DOHH2 (cell line): ENCODE results near the gene USP31.

Source experiments
- H3F3A ChIP-seq: fragments of 200-600 bp; sonication (generic), shearing (Covaris generic); 2 replicates; pipeline ENCODE4 v1.6.0; 2016; ENCODE audit warnings: antibody characterized with exemption, mild to moderate bottlenecking; ENCODE audit not compliant: control insufficient read depth, insufficient read depth
- H3K27ac ChIP-seq: fragments of 200-600 bp; sonication (generic); 2 replicates; pipeline ENCODE4 v1.5.1; 2014; ENCODE audit warnings: low read depth, mild to moderate bottlenecking, low read length, moderate library complexity
- H3K27me3 ChIP-seq: fragments of 200-600 bp; sonication (generic); 2 replicates; pipeline ENCODE4 v1.6.1; 2014; ENCODE audit warnings: mild to moderate bottlenecking, low read length, mixed read lengths; ENCODE audit not compliant: control insufficient read depth
- H3K36me3 ChIP-seq: fragments of 200-600 bp; sonication (generic); 2 replicates; pipeline ENCODE4 v1.6.1; 2014; ENCODE audit warnings: mild to moderate bottlenecking, low read length, moderate library complexity, mixed read lengths; ENCODE audit not compliant: control insufficient read depth
- H3K4me1 ChIP-seq: fragments of 200-600 bp; sonication (generic); 2 replicates; pipeline ENCODE4 v1.6.1; 2014; ENCODE audit warnings: mild to moderate bottlenecking, low read length, mixed read lengths; ENCODE audit not compliant: control insufficient read depth
- H3K4me2 ChIP-seq: fragments of 200-600 bp; sonication (generic); 2 replicates; pipeline ENCODE4 v1.6.0; 2014; ENCODE audit warnings: mild to moderate bottlenecking, low read length, moderate library complexity
- H3K4me3 ChIP-seq: fragments of 200-600 bp; sonication (generic); 2 replicates; pipeline ENCODE4 v1.5.1; 2014; ENCODE audit warnings: mild to moderate bottlenecking, low read length, mixed read lengths
- H3K79me2 ChIP-seq: fragments of 200-600 bp; sonication (generic); 2 replicates; pipeline ENCODE4 v1.6.1; 2014; ENCODE audit warnings: mild to moderate bottlenecking, low read length, mixed read lengths; ENCODE audit not compliant: control insufficient read depth
- H3K9me2 ChIP-seq: fragments of 200-600 bp; sonication (generic); replicated peaks from 2 replicates; pipeline ENCODE4 v1.6.1; 2014; ENCODE audit warnings: mild to moderate bottlenecking, low read length, mixed read lengths; ENCODE audit not compliant: control insufficient read depth
- H3K9me3 ChIP-seq: fragments of 200-600 bp; sonication (generic); 2 replicates; pipeline ENCODE4 v1.6.1; 2014; ENCODE audit warnings: antibody characterized with exemption, low read length, mixed read lengths; ENCODE audit not compliant: control insufficient read depth, insufficient read depth
- H4K20me1 ChIP-seq: fragments of 200-600 bp; sonication (generic); 2 replicates; pipeline ENCODE4 v1.6.0; 2014; ENCODE audit warnings: low read depth, mild to moderate bottlenecking, antibody characterized with exemption, low read length, moderate library complexity; ENCODE audit not compliant: control insufficient read depth, insufficient read depth
- EZH2phosphoT487 ChIP-seq: fragments of 200-600 bp; sonication (generic); IDR thresholded peaks from 2 replicates; pipeline ENCODE4 v1.6.1; 2017; ENCODE audit warnings: borderline replicate concordance, mild to moderate bottlenecking, antibody characterized with exemption, low read length, moderate library complexity, mixed read lengths
- TF ChIP-seq, protein P1 (sequence below): fragments of 200-600 bp; sonication (generic); IDR thresholded peaks from one replicate; pipeline ENCODE4 v1.5.1; 2014; ENCODE audit warnings: antibody characterized with exemption, mild to moderate bottlenecking, low read depth, low read length; ENCODE audit not compliant: poor library complexity, severe bottlenecking

USP31 gene

DNA sequence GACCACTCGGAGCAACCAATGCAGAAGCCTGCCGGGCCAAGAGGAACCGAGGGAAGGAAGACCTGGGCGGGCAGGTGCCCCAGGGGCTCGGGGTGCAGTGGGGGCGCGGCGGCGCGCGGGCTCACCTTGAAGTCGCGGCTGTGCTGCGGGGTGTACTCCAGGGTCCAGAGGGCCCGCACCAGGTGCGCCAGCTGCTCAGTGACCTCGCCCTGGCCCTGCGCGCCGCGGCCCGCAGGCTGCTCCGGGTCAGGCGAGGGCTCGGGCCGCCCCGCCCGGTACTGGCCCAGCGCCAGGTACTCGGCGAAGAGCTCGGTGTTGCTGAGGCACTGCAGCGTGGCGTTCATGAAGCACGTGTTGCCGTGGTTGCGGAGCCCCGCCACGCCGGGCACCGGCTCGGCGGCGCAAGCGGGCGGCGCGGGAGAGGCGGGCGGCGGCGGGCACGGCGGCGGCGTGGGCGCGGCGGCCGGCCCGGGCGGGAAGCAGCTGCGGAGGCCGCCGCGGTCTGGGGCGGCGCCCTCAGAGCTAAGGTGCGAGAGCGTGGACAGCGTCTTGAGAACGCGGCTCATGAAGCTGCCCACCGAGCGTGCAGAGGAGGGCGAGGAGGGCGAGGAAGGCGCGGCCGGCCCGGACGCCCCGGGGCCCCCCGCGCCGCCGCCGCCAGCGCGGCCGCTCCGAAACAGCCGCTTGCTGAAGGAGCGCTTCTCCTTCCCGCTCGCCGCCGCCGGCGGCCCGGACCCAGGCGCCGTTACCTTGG is 562 bp downstream of the USP31 start:
- Histone ChIP-seq H3K79me2 (peaks cover 46% of the 10 kb centered on the region), H4K20me1 (peaks cover 2% of the 10 kb centered on the region; the same call in 1 of the 2 replicates), H3K4me3 (peak overlapping the region; percentile 80), H3K36me3 (no peaks in the 10 kb centered on the region), H3F3A (no peaks in the 10 kb centered on the region), H3K4me2 (peak overlapping the region; percentile 68), H3K27ac (no peak overlapping the region), H3K9me2 (no peaks in the 10 kb centered on the region), H3K27me3 (no peaks in the 10 kb centered on the region), H3K4me1 (peaks cover 16% of the 10 kb centered on the region), H3K9me3 (no peaks in the 10 kb centered on the region)
- TF ChIP-seq EZH2phosphoT487, result no peak
- TF ChIP-seq, protein P1, sequence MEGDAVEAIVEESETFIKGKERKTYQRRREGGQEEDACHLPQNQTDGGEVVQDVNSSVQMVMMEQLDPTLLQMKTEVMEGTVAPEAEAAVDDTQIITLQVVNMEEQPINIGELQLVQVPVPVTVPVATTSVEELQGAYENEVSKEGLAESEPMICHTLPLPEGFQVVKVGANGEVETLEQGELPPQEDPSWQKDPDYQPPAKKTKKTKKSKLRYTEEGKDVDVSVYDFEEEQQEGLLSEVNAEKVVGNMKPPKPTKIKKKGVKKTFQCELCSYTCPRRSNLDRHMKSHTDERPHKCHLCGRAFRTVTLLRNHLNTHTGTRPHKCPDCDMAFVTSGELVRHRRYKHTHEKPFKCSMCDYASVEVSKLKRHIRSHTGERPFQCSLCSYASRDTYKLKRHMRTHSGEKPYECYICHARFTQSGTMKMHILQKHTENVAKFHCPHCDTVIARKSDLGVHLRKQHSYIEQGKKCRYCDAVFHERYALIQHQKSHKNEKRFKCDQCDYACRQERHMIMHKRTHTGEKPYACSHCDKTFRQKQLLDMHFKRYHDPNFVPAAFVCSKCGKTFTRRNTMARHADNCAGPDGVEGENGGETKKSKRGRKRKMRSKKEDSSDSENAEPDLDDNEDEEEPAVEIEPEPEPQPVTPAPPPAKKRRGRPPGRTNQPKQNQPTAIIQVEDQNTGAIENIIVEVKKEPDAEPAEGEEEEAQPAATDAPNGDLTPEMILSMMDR, result no peak

- TF ChIP-seq EZH2phosphoT487, result no peak
- TF ChIP-seq, protein P1, result no peak
- Histone ChIP-seq H3F3A (no peaks in the 10 kb centered on the region), H3K36me3 (no peaks in the 10 kb centered on the region), H3K4me1 (peaks cover 16% of the 10 kb centered on the region), H3K4me2 (peak overlapping the region; percentile 68), H3K27me3 (no peaks in the 10 kb centered on the region), H3K27ac (no peak overlapping the region), H3K79me2 (peaks cover 51% of the 10 kb centered on the region), H3K9me2 (no peaks in the 10 kb centered on the region), H3K4me3 (peak overlapping the region; percentile 80), H3K9me3 (no peaks in the 10 kb centered on the region), H4K20me1 (peaks cover 2% of the 10 kb centered on the region; the same call in 1 of the 2 replicates)
Measured at GRCh38 chr16:23148166-23148512, 1.1 kb downstream of the USP31 start.

GRCh38 chr16:23147666-23148065 is 1.6 kb downstream of the USP31 start:
- Histone ChIP-seq H3K27ac (no peak overlapping the region), H3K9me2 (no peaks in the 10 kb centered on the region), H3K4me1 (peaks cover 16% of the 10 kb centered on the region), H3K27me3 (no peaks in the 10 kb centered on the region), H3K4me3 (peak overlapping the region; percentile 80), H3K9me3 (no peaks in the 10 kb centered on the region), H3K36me3 (no peaks in the 10 kb centered on the region), H4K20me1 (peaks cover 2% of the 10 kb centered on the region; the same call in 1 of the 2 replicates), H3F3A (no peaks in the 10 kb centered on the region), H3K79me2 (peaks cover 56% of the 10 kb centered on the region), H3K4me2 (peak overlapping the region; percentile 68)
- no peak for TF ChIP-seq EZH2phosphoT487
- TF ChIP-seq, protein P1, result no peak
